ENCODE results near the gene TPRG1L. TPM values are rescaled to one million over a fixed set of nuclear protein-coding genes. Genes with fewer than 3 reads are reported as not detected.

Gene TPRG1L
- total RNA-seq, 2 donors from 2014 or later: 8.6 to 24.4 TPM

- TF ChIP-seq POLR2A (IDR thresholded peaks at IDR 0.05) (no peak), CTCF (IDR thresholded peaks at IDR 0.05) (no peak)
- intact Hi-C loops (cut with DNase I): no loop called here
- H3K27me3 ChIP-seq: peaks cover 0 to 11% of the 10 kb centered on the region in 2 donors
- H3K4me1 ChIP-seq: peaks cover 19% of the 10 kb centered on the region
- WGBS, 2 donors: 79 to 81% methylated on average over 14 to 17 of the region's 18 CpGs
- H3K4me3 ChIP-seq: no peak overlapping the region
- ATAC-seq: no peak
- H3K36me3 ChIP-seq (replicated peaks in 1 of 2; ENCODE audit: insufficient read depth in 1 of 2, low read depth in 2 of 2): no peaks in the 10 kb centered on the region
- peaks cover 0 to 5% (median 0%) of the 10 kb centered on the region in 3 donors for H3K9me3 ChIP-seq
- H3K27ac ChIP-seq: no peak overlapping the region
- no peak for DNase-seq
These were observed 17.1 kb upstream of the TPRG1L start for GRCh38 chr1:3607703-3608065.

GRCh38 chr1:3608154-3608553 is 16.7 kb upstream of the TPRG1L start:
- peaks cover 0 to 11% of the 10 kb centered on the region in 2 donors for H3K27me3 ChIP-seq
- intact Hi-C loops (cut with DNase I): no loop called here
- H3K4me1 ChIP-seq: peaks cover 19% of the 10 kb centered on the region
- TF ChIP-seq CTCF (IDR thresholded peaks at IDR 0.05): no peak
- no peak for TF ChIP-seq POLR2A (IDR thresholded peaks at IDR 0.05)
- H3K4me3 ChIP-seq: no peak overlapping the region
- no peak for ATAC-seq
- H3K27ac ChIP-seq: no peak overlapping the region
- H3K36me3 ChIP-seq (replicated peaks in 1 of 2; ENCODE audit: insufficient read depth in 1 of 2, low read depth in 2 of 2): no peaks in the 10 kb centered on the region
- 84% methylated on average over 7 of the region's 7 CpGs; no CpG with 5 or more reads in 1 of the 2 donors for WGBS, 2 donors
- no peak for DNase-seq
- peaks cover 0 to 5% (median 0%) of the 10 kb centered on the region in 3 donors for H3K9me3 ChIP-seq

GRCh38 chr1:3609016-3609768 is 15.6 kb upstream of the TPRG1L start:
- peaks cover 19% of the 10 kb centered on the region for H3K4me1 ChIP-seq
- H3K4me3 ChIP-seq: no peak overlapping the region
- no peak overlapping the region for H3K27ac ChIP-seq
- DNase-seq (no peak), ATAC-seq (no peak)
- intact Hi-C loops (cut with DNase I): no loop called here
- WGBS, 2 donors: 64 to 81% methylated on average over 7 to 21 of the region's 22 CpGs
- H3K9me3 ChIP-seq: peaks cover 0 to 1% (median 0%) of the 10 kb centered on the region in 3 donors
- H3K36me3 ChIP-seq (replicated peaks in 1 of 2; ENCODE audit: insufficient read depth in 1 of 2, low read depth in 2 of 2): no peaks in the 10 kb centered on the region
- peaks cover 0 to 11% of the 10 kb centered on the region in 2 donors for H3K27me3 ChIP-seq
- TF ChIP-seq POLR2A (IDR thresholded peaks at IDR 0.05): no peak
- TF ChIP-seq CTCF (IDR thresholded peaks at IDR 0.05): no peak

GRCh38 chr1:3609769-3610526 is 14.9 kb upstream of the TPRG1L start:
- Histone ChIP-seq H3K36me3 (replicated peaks in 1 of 2; ENCODE audit: insufficient read depth in 1 of 2, low read depth in 2 of 2) (no peaks in the 10 kb centered on the region), H3K27me3 (peaks cover 0 to 11% of the 10 kb centered on the region in 2 donors), H3K4me3 (no peak overlapping the region), H3K4me1 (peaks cover 19% of the 10 kb centered on the region), H3K27ac (no peak overlapping the region), H3K9me3 (no peaks in the 10 kb centered on the region)
- intact Hi-C loops (cut with DNase I): no loop called here
- DNase-seq (no peak), ATAC-seq (no peak)
- TF ChIP-seq CTCF (IDR thresholded peaks at IDR 0.05): no peak
- TF ChIP-seq POLR2A (IDR thresholded peaks at IDR 0.05): no peak
- 26 to 55% methylated on average over 6 to 23 of the region's 24 CpGs for WGBS, 2 donors

All from body of pancreas (tissue), 4 donors.